ENCODE results near the gene KCNJ6.
A peak's percentile ranks its signal among the peaks of the same experiment; 100 is the strongest.
"Not testable (repeated sequence)": the region's sequence is repeated elsewhere in the genome, so short reads cannot be mapped to it uniquely, and the experiment has no call there.

KCNJ6 gene, protein sequence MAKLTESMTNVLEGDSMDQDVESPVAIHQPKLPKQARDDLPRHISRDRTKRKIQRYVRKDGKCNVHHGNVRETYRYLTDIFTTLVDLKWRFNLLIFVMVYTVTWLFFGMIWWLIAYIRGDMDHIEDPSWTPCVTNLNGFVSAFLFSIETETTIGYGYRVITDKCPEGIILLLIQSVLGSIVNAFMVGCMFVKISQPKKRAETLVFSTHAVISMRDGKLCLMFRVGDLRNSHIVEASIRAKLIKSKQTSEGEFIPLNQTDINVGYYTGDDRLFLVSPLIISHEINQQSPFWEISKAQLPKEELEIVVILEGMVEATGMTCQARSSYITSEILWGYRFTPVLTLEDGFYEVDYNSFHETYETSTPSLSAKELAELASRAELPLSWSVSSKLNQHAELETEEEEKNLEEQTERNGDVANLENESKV

GRCh38 chr21:37916310-37917051 lies at the start of gene KCNJ6:
TSS of gene KCNJ6 (minus strand) at chr21:37916457. CDS start at chr21:37840682, 75,775 bp downstream.
- DNase-seq = peak in 1 of 2 donors; percentile 30

DNA sequence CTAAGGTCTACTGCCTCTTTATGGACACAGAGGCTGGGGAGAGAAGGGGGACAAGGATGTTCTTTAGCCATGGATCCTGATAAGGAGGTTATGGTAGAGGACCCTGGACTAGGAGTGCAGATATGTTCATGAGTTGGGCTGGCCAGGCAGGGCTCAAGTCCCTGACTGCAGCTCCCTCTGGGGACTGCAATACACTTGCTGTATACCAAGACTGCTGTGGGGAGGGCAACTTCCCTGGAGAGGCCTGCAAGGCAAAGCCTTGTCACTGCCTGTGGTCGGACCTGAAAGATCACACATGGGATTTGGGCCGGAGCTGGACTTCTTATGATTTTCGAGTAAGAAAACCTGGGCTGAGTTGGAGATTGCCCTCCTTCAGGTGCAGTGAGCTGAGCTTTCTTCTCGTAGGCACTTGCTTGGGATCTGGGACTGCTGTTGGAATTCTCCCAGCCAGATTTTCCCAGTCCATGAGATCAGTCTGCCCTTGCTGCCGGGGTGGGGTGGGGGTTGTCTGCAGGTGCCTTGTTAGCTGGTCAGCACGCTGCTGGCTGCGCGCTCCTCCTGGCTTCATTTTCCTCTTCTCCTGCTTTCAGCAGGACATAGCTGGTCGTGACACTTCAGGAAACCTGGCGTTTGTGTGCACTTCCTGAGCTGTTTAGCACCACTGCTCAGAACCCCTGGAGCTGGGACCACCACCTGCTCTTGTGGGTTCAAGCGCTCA lies 49.0 kb upstream of the KCNJ6 start:
- DNase-seq = no peak

DNA sequence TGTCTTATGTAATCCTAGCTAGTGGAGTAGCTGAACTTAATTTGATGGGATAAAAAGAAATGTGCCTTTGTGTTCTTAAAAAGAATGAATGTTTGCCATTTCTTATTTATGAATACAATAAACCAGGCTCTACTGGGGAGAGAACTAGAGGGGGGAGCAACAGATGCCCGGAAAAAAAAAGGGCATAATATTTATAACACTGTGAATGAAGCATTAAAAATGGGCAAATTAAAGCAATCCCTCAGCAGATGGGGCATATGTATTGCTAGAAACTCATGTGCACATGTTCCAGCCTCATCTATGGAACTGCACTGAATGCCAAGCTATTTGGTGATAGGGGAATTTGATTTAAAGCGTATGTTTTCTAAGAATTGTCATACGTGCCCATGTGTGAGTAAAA lies 42.3 kb upstream of the KCNJ6 start:
- DNase-seq = no peak

DNA sequence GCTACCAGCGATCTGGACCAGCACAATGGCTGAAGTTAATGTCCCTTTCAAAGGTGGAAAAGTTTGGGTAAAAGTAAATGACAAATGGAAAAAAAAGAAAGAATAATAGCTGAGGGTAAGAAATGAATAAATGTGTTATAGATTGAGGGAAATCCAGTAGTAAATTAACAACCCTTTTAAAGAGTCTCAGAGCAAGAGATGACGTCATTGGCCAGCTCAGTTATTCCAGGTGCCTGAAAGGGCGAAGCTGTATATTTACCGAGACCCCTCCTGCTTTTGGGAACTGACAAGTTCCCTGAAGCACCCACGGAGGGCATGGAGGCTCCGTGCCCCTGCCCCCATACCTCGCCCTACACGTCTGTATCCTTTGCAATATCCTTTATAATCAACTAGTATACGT lies 40.5 kb upstream of the KCNJ6 start:
- DNase-seq = no peak

DNA sequence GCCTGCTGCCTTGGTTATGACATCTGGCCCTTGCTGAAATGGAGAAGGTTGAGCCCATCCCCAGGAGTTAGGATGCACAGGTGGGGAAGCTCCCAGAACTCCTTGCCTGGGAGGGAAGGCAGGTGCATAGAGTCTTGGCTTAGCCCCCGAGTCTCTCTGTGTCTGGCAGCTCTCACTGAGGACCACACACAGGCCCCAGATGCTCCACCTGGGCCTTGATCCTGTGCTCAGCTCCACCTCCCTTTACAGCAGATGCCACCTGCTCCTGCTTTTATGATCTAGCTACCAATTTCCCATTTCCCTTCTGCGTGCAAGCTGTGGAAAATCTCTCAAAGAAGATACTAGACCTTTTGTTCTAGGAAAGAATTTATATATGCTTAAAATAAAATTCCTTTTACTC lies 28.8 kb upstream of the KCNJ6 start:
- no peak for DNase-seq

GRCh38 chr21:37944496-37944895 lies 28.2 kb upstream of the KCNJ6 start:
- DNase-seq = no peak

DNA sequence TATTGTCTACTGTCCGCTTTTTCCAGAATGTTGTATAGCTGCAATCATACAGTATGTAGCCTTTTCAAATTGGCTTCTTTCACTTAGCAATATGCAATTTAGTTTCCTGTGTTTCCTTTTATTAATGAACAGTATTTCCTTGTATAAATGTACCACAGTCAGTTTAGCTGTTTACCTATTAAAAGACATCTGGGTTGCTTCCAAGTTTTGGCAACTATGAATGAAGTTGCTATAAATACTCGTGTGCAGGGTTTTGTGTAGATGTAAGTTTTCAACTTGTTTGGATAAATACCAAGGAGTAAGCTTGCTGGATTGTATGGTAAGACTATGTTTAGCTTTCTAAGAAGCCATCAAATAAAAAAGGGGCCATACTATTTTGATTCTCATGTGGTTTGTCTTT lies 24.4 kb upstream of the KCNJ6 start:
- no peak for DNase-seq

- DNase-seq = no peak
Observed at GRCh38 chr21:37939838-37940237, 23.6 kb upstream of the KCNJ6 start.

- no peak for DNase-seq
Observed at GRCh38 chr21:37939251-37939650, 23.0 kb upstream of the KCNJ6 start.

- no peak for DNase-seq
Observed at GRCh38 chr21:37937668-37938067, 21.4 kb upstream of the KCNJ6 start.

GRCh38 chr21:37936010-37936785 lies 19.9 kb upstream of the KCNJ6 start:
- DNase-seq = no peak

DNA sequence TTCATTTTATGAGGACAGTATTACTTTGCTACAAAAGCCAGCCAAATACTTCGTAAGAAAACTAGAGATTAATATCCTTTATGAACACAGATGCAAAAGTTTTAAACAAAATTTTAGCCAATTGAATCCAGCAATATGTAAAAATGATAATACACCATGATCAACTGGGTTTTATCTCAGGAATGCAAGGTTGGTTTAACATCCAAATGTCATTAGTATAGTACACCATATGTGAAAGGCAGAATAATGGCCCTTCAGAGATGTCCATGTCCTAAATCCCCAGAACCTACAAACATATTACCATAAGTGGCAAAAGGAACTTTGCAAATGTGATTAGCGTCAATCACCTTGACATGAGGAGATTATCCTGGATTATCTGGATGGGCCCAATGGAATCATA lies 16.7 kb upstream of the KCNJ6 start:
- no peak for DNase-seq

GRCh38 chr21:37927711-37928110 lies 11.5 kb upstream of the KCNJ6 start:
- DNase-seq = no peak

DNA sequence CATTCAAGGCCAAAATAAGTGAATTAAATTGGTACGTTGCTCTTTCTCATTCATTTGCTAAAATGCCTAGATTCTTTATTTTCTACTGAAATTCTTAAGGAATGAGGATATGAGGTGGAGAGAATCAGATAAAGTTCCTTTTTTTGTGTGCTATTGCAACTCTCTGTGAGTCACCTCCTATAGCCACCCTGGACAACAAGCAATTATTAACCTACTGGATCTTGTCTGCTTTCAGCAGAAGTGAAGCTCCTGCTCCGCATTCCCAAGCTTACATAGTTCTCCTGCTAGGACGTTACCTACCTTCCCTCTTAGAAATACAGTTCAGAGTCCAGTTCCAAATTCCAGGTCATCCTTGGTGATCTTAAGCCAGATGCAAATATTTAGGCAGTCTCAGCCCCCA lies 4.8 kb upstream of the KCNJ6 start:
- DNase-seq = no peak

GRCh38 chr21:37920302-37920701 lies 4.0 kb upstream of the KCNJ6 start:
- DNase-seq = not testable (repeated sequence)

- no peak for DNase-seq
Observed at GRCh38 chr21:37917612-37918011, 1.4 kb upstream of the KCNJ6 start.

- no peak for DNase-seq
Observed at GRCh38 chr21:37915941-37916309, 332 bp downstream of the KCNJ6 start.

DNA sequence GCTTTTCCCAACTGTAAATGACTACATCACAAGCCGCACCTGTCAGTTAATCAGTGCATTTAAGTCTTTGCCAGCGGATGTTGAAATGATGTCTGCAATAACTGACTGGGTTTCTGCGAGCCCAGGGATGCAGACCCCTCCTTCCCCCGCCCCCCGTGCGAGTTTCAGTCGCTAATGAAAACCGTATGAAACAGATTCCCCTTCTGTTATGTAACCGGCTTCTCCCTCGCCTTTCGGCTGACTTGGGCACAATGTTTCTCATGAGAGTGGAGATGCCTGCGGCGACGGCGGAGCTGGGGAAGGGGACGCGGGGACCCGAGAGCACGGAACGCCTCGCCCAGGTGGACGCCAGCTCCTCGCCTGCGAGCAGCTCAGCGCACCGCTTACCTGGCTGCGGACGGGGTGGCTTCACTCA lies 753 bp downstream of the KCNJ6 start:
- DNase-seq = no peak

DNA sequence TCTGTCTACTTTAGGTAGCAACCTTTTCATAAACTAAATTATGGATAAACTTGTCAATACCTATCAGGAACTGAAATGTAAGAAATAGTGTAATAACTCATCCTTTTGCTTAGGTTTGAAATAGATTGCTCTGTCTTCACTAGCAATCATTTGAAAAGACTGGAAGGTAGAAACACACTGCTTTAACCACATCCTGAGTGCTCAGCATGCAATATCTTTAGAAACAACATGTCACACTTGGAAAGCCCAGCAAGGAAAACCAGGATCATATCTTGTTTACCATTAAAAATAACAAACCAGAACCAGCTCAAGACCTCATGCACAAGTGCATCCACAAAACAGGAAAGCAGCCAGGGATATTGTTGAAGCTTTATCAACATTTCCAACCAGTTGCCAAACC lies 3.6 kb downstream of the KCNJ6 start:
- DNase-seq = no peak

DNA sequence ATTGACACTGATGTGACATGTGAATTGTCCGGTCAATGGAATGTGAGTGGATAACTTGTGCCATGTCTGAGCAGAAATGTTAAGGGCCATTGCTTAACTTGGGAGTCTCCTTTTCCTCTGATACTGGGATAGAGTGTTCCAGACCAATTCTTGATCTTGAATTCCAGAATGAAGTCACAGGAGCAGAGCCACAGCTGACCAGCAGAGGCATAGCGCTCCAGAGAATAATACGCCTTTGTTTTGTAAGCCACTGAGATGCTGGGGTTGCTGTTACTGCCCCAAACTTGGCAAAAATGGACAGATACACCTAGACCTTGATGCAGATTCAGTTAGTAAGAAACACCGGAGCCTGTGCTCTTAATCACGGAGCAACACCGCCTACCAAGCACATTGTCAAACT lies 6.3 kb downstream of the KCNJ6 start:
- no peak for DNase-seq

DNA sequence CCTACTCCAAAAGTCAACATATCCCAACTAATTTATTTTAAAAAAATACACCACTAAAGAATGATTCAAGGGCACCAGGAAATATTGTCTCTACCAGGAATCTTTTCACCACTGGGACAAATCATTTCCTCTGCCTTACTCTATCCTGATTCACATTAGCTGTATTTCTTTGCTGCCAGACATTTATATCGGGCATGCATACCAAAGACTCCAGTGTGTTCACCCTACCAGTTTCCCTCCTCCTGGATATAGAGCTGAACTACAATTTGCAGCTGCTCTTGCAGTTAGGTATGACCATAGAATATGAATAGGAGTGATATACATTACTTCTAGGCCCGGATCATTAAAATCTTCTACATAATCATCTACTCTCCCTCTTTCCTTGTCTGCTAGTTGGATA lies 7.6 kb downstream of the KCNJ6 start:
- DNase-seq = no peak

- no peak for DNase-seq
Observed at GRCh38 chr21:37907076-37907475, 9.2 kb downstream of the KCNJ6 start.

- DNase-seq = no peak
Observed at GRCh38 chr21:37905291-37905690, 11.0 kb downstream of the KCNJ6 start.
